GM21390 (cell line): Measurements from ENCODE around the gene FKBP15.
A peak's percentile ranks its signal among the peaks of the same experiment; 100 is the strongest.
"Not testable (repeated sequence)": the region's sequence is repeated elsewhere in the genome, so short reads cannot be mapped to it uniquely, and the experiment has no call there.

Source experiments
- ATAC-seq: cut with Tn5 transposase; IDR thresholded peaks from one replicate; pipeline ENCODE4 v1.9.1; 2021; ENCODE audit not compliant: unreplicated experiment

FKBP15 gene

GRCh38 chr9:113151696-113152630 lies 69.1 kb downstream of the FKBP15 start:
- no peak for ATAC-seq

- peak; percentile 95 for ATAC-seq
These were observed 70.1 kb downstream of the FKBP15 start, which contains the start of gene SLC31A2 for GRCh38 chr9:113150670-113151611. TSS of gene SLC31A2 (plus strand) at chr9:113151007. CDS start at chr9:113151075, 68 bp downstream.

GRCh38 chr9:113149561-113149960 lies 71.5 kb downstream of the FKBP15 start:
- ATAC-seq, result not testable (repeated sequence)

GRCh38 chr9:113148781-113149510 lies 72.1 kb downstream of the FKBP15 start:
- no peak for ATAC-seq

- ATAC-seq, result no peak
These were observed 72.7 kb downstream of the FKBP15 start for GRCh38 chr9:113148372-113148705.

DNA sequence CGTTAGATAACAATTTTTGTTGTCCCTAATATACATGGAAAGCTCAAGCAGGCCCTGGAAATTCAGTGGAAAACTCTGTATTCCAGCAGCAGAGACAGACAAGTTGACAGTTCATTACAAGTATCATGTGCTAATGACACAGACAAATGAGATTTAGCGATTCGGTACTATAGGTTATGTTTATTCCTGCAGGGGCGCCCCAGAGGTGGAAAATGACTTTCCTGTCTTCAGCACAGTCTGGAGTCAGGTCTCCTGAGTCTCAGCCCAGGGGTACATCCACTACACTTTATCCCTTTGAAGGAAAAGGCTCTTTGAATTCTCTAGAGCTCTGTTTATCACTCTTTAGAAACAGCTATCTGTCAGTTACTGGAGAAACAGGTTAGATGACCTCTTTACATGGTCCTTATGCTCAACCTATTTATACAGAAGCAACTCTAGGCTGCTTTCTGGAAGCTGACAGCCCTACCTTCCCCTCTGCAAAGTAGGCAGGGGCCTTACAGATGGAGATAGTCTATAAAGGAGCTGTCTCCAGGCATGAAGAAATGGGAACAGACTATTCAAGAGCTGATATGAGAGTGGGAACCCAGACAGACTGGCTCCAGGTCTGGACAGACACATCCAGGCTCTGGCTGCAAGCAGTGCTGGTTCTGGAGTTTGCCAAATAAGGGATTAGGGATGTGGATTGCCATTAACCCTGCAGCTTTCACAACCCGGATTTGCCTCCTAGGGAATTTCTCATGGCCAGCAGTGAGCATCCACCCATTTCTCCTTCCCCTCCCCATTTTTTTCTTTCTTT lies 77.4 kb downstream of the FKBP15 start:
- no peak for ATAC-seq

DNA sequence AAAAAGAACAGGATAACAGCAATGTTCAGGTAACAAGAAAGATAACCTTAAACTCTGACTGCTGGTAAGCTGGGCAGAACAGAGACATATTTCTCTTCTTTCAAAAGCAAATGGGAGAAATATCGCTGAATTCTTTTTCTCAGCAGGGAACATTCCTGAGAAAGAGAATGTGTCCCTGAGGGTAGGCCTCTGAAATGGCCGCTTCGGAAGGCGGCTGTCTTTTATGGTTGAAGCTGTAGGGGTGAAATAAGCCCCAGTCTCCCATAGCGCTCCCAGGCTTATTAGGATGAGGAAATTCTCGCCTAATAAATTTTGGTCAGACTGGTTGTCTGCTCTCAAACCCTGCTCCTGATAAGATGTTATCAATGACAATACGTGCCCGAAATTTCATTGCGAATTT lies 80.2 kb downstream of the FKBP15 start:
- ATAC-seq, result not testable (repeated sequence)

DNA sequence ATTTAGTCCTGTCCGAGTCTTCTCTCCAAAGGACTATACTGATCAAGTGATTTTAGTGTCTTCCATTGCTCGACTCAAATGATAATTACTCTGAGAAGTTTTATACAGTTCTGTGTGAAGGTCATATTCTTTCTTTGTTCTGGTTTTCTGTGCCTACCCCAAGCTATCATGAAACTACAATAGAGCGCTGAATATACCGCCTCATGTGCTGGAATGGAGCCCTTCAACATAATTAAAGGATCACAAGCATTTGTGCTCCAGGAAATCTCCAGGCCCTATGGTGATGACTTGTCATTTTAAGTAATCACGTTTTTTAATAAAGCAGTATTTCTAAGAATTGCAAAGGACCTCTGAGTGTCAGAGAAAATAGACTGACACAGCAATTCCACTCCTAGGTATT lies 81.1 kb downstream of the FKBP15 start:
- no peak for ATAC-seq

- no peak for ATAC-seq
These were observed 81.8 kb downstream of the FKBP15 start for GRCh38 chr9:113139225-113139829.

- no peak for ATAC-seq
These were observed 82.3 kb downstream of the FKBP15 start for GRCh38 chr9:113138760-113139159.

DNA sequence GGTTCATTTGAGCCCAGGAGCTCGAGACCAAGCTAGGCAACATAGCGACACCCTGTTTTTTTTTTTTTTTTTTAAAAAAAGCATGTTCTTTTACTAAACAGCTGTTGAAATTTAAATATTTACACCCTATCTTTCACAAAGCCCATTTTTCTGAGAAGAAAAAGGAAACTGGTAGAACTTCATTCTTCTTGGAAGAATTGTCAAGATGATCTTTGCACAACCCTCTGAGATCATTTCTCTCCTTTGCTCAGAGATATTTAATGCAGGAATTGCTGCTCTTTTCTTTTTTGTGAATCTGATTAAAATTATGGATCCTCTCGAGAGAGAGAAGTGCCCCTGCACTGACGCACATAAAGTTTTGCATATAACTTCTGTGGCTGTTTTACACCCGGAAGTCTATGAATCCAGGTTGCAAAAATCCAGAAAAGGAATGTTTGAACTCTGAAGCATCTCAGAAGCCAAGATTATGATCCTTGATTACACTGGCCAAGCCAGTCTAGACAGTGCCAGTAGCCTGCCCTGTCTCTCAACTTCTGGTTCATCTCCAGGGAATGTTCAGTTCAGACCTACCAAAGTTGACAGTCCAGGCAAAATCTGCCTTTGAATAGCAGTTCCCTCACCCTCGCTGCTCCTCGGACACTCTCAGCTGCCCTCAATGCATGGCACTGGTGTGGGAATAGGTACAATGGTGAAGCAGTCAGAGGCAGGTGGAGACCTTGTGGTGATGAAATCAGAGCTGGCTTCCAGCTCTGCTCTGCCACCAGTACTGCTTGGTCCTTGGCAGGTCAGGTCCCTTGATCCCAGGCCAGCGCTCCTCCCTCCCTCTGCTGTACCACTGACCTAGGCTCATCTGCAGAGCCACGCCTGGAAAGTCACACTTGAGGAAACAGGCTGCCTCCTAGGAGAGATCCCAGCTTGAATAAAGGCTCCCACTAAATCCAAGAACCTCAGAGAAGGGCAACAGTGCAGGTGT lies 83.6 kb downstream of the FKBP15 start:
- no peak for ATAC-seq

DNA sequence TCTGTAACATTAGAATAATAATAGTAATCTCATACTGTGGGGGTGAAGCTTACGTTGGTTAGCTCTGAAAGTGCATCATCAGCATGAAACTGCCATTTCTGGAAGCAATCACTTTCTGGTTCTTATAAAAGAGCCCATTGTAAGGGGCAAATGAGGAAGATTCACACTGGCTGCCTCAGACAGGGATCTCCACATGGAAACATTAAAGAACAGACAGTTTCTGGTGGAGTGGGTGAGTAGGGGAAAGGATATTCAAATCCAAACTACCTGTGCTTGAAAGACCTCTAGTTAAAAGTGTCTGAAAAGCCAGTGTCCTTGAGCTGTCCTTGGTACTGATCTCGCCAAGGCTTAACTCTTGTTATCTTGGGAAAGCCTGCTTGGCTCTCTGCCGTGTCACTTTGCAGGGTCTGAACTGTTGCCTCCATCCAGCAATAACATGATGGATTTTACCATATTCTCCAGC lies 89.4 kb downstream of the FKBP15 start:
- no peak for ATAC-seq

- ATAC-seq, result no peak
These were observed 91.2 kb downstream of the FKBP15 start for GRCh38 chr9:113129884-113130283.

GRCh38 chr9:113129466-113129865 lies 91.6 kb downstream of the FKBP15 start:
- no peak for ATAC-seq

DNA sequence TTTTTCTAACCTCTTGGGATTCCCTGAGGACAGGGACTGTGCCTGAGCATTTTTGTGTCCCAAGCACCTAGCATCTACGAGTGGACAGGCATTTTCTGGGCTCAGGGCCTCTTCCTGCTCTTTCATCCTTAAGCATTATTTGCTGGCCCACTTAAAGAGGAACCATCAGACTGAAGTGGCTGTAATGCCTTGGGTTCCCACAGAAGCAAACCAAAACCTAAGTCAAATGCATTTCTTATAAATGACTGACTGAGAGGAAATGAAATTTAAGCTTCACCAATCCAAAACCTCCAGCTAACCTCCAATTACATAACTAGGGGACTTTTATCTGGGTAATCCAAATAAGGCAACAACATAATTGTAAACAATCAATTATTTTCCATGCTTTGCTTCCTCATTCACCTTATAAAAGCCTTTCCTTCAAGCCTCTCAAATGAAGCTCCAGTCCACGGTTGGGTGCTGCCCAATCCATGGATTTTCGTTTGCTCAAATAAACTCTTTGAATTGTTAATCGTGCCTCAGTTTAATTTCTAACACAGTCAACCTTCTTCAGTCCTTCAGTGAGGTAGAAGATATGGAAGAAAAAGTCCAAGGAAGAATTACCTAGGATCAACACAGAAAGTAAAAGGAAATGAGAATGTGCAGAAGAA lies 95.6 kb downstream of the FKBP15 start:
- no peak for ATAC-seq

GRCh38 chr9:113118829-113119228 lies 102.2 kb downstream of the FKBP15 start:
- ATAC-seq, result not testable (repeated sequence)
